Duodenal mucosa (tissue), 2 donors: ENCODE results near the gene UBE2E1.
"Not testable (repeated sequence)": the region's sequence is repeated elsewhere in the genome, so short reads cannot be mapped to it uniquely, and the experiment has no call there.

Experiments used
- H3K27ac ChIP-seq: one replicate; pipeline ENCODE4 v1.7.0; 2013; ENCODE audit warnings: low read depth, low read length
- H3K27me3 ChIP-seq, 2 donors: one replicate each; pipeline ENCODE4 v1.7.0; 2013; ENCODE audit warnings: low read length in 2 of 2, control low read depth in 1 of 2; ENCODE audit not compliant: insufficient read depth in 2 of 2, control insufficient read depth in 1 of 2
- H3K36me3 ChIP-seq, 2 donors: one replicate each; pipeline ENCODE4 v1.7.0; 2013; ENCODE audit warnings: low read length in 2 of 2, control low read depth in 1 of 2; ENCODE audit not compliant: insufficient read depth in 2 of 2, control insufficient read depth in 1 of 2
- H3K4me1 ChIP-seq, 2 donors: one replicate each; pipeline ENCODE4 v1.7.0; 2013; ENCODE audit warnings: low read length in 2 of 2, control low read depth in 1 of 2; ENCODE audit not compliant: insufficient read depth in 2 of 2, control insufficient read depth in 1 of 2
- H3K4me3 ChIP-seq, 2 donors: one replicate each; pipeline ENCODE4 v1.7.0; 2013; ENCODE audit warnings: low read length in 2 of 2, low read depth in 1 of 2
- H3K9ac ChIP-seq, 2 donors: one replicate each; pipeline ENCODE4 v1.7.0; 2013; ENCODE audit warnings: low read length in 2 of 2, low read depth in 1 of 2
- H3K9me3 ChIP-seq, 2 donors: one replicate each; pipeline ENCODE4 v1.7.0; 2013; ENCODE audit warnings: low read length in 2 of 2, control low read depth in 1 of 2; ENCODE audit not compliant: control insufficient read depth in 1 of 2

UBE2E1 gene

GRCh38 chr3:23837691-23838090 lies 31.9 kb downstream of the UBE2E1 start:
- Histone ChIP-seq H3K9me3 (no peaks in the 10 kb centered on the region), H3K9ac (no peak overlapping the region), H3K4me1 (no peaks in the 10 kb centered on the region), H3K27ac (no peak overlapping the region), H3K27me3 (no peaks in the 10 kb centered on the region), H3K36me3 (no peaks in the 10 kb centered on the region), H3K4me3 (no peak overlapping the region)

DNA sequence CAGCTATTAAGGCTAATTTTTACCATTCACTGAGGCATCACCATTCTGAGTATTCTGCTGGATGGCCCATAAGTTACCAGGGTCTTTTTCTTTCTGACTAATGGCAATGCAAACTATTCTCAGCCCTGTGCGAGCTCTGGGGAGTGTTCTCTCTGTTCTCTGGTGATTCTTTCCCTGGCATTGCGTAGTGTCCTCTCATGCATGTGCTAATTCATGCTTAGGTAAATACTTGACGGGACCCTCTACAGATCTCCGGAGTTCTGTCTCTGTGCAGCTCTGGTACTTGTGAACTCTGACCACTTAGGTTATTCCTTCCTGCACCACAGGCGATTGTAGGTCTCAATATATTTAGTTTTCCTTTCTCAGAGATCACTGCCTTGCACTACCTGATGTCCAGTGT lies 34.8 kb downstream of the UBE2E1 start:
- no peaks in the 10 kb centered on the region for H3K4me1 ChIP-seq

DNA sequence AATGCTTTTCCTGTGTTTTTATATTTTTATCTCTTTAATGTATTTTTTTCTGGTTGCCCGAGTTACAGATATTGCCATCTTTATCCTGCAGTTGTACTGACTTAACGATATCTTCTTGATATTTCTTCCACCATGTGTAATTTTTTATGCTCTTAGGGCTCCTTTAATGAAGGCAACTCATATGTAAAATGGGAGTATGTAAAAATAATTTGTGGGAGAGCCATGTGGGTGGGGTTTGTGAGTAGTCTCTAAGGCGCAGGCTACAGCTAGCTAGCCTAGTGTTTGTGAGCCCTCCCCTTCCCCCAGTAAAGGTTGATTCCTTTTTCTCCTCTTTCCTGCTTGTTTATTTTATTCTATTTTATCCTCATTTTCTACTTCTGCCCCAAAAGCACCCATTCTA lies 38.1 kb downstream of the UBE2E1 start:
- H3K9me3 ChIP-seq = no peaks in the 10 kb centered on the region
- H3K4me1 ChIP-seq = no peaks in the 10 kb centered on the region

More for the DNA sequence above, 34.8 kb downstream of the UBE2E1 start:
- H3K9ac ChIP-seq = no peak overlapping the region
- H3K36me3 ChIP-seq = no peaks in the 10 kb centered on the region
- no peak overlapping the region for H3K27ac ChIP-seq
- no peaks in the 10 kb centered on the region for H3K9me3 ChIP-seq
- no peaks in the 10 kb centered on the region for H3K27me3 ChIP-seq
- no peak overlapping the region for H3K4me3 ChIP-seq

GRCh38 chr3:23845326-23846216 lies 39.8 kb downstream of the UBE2E1 start:
- Histone ChIP-seq H3K27ac (no peak overlapping the region), H3K27me3 (no peaks in the 10 kb centered on the region), H3K4me1 (no peaks in the 10 kb centered on the region), H3K9me3 (no peaks in the 10 kb centered on the region), H3K9ac (no peak overlapping the region), H3K4me3 (no peak overlapping the region), H3K36me3 (no peaks in the 10 kb centered on the region)

More for the DNA sequence above, 38.1 kb downstream of the UBE2E1 start:
- Histone ChIP-seq H3K9ac (no peak overlapping the region), H3K27me3 (no peaks in the 10 kb centered on the region), H3K36me3 (no peaks in the 10 kb centered on the region), H3K4me3 (no peak overlapping the region), H3K27ac (no peak overlapping the region)

DNA sequence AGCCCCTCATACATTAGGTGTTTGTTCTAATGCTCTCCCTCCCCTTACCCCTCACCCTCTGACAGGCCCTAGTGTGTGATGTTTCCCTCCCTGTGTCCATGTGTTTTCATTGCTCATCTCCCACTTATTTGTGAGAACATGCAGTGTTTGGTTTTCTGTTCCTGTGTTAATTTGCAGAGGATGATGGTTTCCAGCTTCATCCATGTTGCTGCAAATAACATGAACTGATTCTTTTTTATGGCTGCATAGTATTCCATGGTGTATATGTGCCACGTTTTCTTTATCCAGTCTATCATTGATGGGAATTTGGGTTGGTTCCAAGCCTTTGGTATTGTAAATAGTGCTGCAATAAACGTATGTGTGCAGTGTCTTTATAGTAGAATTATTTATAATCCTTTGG lies 43.7 kb downstream of the UBE2E1 start:
- H3K4me3 ChIP-seq, H3K4me1 ChIP-seq, H3K9ac ChIP-seq, H3K9me3 ChIP-seq, H3K27ac ChIP-seq, H3K27me3 ChIP-seq, H3K36me3 ChIP-seq: not testable (repeated sequence)

GRCh38 chr3:23856286-23856685 lies 50.5 kb downstream of the UBE2E1 start:
- H3K27ac ChIP-seq = no peak overlapping the region
- H3K27me3 ChIP-seq = no peaks in the 10 kb centered on the region
- no peak overlapping the region for H3K4me3 ChIP-seq
- no peaks in the 10 kb centered on the region for H3K36me3 ChIP-seq
- no peak overlapping the region for H3K9ac ChIP-seq
- H3K4me1 ChIP-seq = peaks cover 13 to 22% of the 10 kb centered on the region in 2 donors
- H3K9me3 ChIP-seq = no peaks in the 10 kb centered on the region

DNA sequence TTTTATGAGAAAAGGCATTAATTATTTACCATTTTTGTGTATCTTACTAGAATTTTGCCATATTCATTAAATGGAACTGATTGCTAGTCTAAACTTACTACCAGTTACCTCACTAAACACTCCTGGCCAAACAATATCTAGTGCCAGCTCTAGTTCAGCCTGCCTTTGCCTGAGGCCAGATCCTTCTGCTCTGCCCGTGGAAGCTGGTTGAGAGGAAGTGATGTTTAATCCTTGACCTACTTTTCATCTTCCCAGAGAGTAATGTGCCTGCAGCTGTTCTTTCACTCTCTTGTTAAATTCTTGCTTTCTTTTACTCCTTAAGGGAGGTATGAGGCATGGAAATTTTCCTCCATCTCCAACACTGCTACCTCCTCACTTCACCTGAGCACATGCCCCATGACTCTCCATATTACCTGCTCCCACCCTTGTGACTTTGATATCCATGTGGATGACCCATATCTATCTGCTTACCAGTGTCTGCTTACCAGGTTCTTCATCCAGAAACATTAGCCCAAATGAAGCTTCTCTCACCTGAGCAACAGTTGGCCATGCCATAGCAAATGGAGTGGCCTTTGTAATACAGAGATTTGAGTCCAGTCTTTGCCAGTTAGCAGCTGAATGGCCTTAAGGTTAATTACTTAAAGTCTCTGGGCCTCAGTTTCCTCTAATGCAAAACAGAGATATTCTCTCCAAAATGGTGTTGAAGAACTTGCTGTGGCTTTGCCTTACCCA lies 53.4 kb downstream of the UBE2E1 start:
- H3K27me3 ChIP-seq = no peaks in the 10 kb centered on the region
- no peaks in the 10 kb centered on the region for H3K9me3 ChIP-seq
- H3K9ac ChIP-seq = no peak overlapping the region
- no peak overlapping the region for H3K27ac ChIP-seq
- peaks cover 13 to 22% of the 10 kb centered on the region in 2 donors for H3K4me1 ChIP-seq
- H3K4me3 ChIP-seq = no peak overlapping the region
- no peaks in the 10 kb centered on the region for H3K36me3 ChIP-seq

- H3K4me1 ChIP-seq = peaks cover 13 to 22% of the 10 kb centered on the region in 2 donors
Measured at GRCh38 chr3:23859839-23860382, 54.2 kb downstream of the UBE2E1 start.

DNA sequence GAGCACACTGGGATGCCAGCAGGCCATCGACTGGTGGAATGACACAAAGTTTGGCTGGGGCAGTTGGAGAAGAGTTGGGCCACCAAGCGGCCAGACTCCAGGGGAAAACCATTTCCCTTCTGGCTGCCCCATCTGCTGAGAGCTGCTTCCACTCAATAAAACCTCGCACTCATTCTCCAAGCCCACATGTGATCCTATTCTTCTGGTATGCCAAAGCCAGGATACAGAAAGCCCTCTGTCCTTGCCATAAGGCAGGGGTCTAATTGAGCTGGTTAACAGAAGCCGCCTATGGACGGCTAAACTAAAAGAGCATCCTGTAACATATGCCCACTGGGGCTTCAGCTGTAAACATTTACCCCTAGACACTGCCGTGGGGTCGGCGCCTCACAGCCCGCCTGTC lies 55.9 kb downstream of the UBE2E1 start:
- H3K27me3 ChIP-seq = no peaks in the 10 kb centered on the region
- H3K9me3 ChIP-seq = no peaks in the 10 kb centered on the region
- H3K9ac ChIP-seq = no peak overlapping the region
- H3K4me3 ChIP-seq = no peak overlapping the region
- no peaks in the 10 kb centered on the region for H3K36me3 ChIP-seq
- H3K4me1 ChIP-seq = peaks cover 21 to 30% of the 10 kb centered on the region in 2 donors
- H3K27ac ChIP-seq = no peak overlapping the region

More at GRCh38 chr3:23859839-23860382, 54.2 kb downstream of the UBE2E1 start:
- Histone ChIP-seq H3K9ac (no peak overlapping the region), H3K27ac (no peak overlapping the region), H3K9me3 (no peaks in the 10 kb centered on the region), H3K36me3 (no peaks in the 10 kb centered on the region), H3K27me3 (no peaks in the 10 kb centered on the region), H3K4me3 (no peak overlapping the region)

DNA sequence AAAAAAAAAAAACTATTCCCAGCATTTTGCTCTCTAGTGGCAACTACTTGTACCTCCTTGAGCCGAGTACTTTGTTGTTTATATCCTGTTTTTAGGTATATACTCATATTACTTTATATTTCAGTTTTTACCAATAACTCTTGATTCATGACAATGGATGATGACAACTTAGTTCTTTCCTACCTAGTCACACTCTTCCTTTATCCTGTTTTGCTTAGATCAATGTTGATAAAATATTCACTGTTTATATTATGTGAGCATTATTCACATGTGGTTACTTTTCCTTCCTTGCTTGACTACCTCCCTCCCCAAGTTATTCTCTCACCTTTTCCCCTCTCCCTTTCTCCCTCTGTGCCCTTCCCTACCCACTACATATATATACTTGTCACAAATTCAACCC lies 57.3 kb downstream of the UBE2E1 start:
- no peaks in the 10 kb centered on the region for H3K36me3 ChIP-seq
- no peak overlapping the region for H3K27ac ChIP-seq
- no peaks in the 10 kb centered on the region for H3K9me3 ChIP-seq
- no peak overlapping the region for H3K9ac ChIP-seq
- H3K4me3 ChIP-seq = no peak overlapping the region
- H3K27me3 ChIP-seq = no peaks in the 10 kb centered on the region
- H3K4me1 ChIP-seq = peaks cover 14 to 24% of the 10 kb centered on the region in 2 donors
